ENCODE results near the gene SERPINB1.
"Not testable (repeated sequence)": the region's sequence is repeated elsewhere in the genome, so short reads cannot be mapped to it uniquely, and the experiment has no call there.

Gene SERPINB1

DNA sequence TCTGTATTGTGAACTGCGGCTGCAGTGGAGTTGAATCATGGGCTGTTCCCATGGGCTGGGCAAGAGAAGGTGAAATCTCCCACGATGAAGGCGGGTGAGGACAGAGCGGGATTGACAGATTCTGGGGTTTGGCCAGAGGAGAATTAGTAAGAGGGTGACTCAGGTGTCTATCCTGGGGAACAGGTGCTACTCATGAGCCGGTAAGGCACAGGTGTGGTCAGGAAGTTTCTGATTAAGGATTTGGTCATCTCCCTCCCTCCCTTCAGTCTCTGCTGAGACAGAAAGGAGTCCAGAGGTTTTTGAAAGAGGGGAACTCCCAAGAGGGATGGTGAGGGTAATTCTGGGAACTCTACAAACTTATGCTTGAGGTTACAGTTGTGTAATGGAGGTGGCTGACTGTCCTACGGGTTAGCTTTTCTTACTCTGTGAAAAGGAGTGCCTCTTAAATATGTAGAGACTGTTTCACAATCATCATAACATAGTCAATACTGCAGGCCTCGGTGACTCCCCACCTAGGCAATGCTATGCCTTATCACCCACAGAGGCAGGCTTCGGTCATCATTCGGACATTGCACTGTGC, 31.5 kb downstream of the SERPINB1 start:
- no peak for DNase-seq

- DNase-seq: no peak
Measured at GRCh38 chr6:2809015-2809414, 32.6 kb downstream of the SERPINB1 start.

GRCh38 chr6:2807342-2808090, 34.1 kb downstream of the SERPINB1 start:
- DNase-seq: no peak

- DNase-seq: no peak
Measured at GRCh38 chr6:2806644-2807043, 35.0 kb downstream of the SERPINB1 start.

- DNase-seq: no peak
Measured at GRCh38 chr6:2805031-2805430, 36.6 kb downstream of the SERPINB1 start.

- no peak for DNase-seq
Measured at GRCh38 chr6:2804516-2804915, 37.1 kb downstream of the SERPINB1 start.

DNA sequence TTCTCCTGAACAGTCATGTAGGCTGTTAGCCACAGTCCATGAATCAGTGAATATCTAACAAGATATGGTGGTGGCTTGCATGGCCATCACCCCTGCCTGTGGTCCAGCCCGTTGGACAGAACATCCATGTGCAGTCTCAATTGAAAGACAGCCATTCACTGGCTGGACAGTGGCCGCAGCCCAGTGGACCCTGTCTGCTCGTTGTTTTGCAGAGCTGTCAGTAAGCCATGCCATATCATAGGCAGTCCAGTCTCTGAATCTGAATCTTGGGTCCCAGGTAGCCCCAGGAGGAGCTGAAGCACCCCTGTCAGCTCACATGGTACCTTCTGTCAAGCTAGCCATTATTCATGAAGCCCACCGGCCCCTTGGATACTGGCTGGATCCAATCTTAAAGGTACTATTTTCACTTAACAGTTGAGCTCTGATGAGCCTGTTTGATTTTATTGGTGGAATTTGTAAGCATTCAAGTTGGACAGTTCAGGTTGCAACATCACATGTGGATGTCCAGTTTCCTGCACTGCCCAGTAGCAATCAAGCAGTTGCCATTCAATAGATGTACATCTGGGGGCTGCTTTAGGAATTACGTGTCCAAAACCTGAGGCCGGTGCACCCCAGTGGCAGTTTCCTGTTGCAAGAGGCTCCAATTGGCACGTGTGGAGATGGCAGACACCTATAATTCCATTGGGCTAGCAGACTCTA, 37.8 kb downstream of the SERPINB1 start:
- no peak for DNase-seq

DNA sequence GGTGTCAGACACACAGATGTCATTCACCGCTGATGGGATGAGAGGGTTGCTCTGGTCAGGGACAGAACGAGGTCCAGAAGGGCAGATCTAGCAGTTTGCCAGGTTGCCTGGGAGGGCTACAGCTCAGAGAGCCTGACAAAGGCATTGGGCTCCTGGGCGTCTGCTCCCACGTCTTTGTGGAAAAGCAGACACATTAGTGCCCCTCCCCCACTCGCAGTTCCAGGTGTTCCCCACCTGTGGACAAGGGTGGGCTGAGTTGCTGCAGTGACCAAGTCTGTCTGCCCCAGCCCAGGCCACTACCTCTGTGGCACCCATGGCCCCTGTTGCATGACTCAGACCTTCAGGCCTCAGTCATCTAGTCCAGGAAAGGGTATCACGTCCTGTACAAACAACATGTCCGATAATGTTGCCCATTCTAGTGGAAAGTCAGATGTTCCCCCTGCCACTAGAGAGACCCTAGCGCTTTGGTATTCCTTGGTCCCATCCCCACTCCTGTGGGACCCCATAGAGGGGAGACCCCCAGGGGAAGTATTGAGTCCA, 39.1 kb downstream of the SERPINB1 start:
- no peak for DNase-seq

GRCh38 chr6:2801687-2802086, 40.0 kb downstream of the SERPINB1 start:
- DNase-seq: not testable (repeated sequence)

DNA sequence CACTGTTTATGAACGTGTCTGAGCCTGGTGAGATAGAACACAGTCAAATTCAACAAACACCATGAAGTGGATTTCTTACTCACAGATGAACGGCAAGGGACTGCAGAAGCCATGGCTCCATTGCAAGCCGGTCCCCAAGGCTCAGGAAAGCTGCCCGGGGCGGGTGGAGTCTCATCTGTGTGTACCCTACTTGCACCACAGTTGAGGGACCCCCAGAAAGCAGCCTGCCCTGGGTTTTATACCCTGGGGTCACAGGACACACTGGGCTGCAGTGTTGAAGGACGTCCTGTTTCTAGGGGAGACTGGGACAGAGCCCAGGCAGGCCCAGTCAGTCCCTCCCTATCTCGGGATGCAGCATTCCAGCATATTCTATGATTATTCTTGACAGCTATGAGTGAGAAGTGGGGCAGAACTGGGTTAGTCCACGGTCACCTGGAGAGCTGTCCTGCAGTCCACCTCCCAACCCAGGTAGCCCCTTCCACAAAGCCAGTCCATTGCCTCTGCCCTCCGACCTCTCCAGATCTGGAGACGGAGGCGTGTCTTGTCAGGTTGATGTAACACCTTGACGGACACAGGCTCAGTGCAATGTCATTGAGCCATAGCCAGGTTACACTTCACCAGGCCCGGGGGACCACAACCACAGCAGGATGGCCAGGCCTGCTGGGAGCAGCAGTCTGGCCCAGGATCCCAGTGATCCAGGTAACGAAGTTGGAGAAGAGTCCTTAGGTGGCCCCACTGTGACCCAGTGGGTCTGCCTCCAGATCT, 40.9 kb downstream of the SERPINB1 start:
- no peak for DNase-seq

DNA sequence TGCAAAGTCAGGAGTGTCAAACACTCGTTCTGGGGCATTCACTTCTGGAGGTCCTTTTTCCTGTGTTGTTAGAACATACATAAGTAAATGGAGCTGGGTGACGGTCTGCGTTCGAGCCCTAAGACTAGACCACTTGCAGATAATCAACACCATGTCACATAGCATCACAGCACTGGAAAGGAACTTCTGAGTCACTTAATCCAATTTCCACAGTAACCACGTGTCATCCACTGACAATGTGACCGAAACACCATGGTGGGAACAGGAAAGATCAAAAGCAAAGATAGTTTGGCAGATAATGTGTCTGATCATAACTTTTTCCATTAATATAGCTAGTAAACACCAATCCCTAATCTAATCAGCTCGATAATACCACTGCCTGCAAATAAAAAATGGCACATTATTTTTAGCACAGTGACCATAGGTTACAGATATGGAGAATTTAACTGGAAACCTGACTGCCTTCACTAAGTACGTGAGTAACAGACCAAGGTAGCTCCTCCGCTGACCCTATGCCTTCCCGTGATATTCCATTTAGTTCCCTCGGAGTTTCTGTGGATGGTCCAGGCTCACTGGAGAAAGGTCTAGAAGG, 41.6 kb downstream of the SERPINB1 start:
- DNase-seq: no peak

DNA sequence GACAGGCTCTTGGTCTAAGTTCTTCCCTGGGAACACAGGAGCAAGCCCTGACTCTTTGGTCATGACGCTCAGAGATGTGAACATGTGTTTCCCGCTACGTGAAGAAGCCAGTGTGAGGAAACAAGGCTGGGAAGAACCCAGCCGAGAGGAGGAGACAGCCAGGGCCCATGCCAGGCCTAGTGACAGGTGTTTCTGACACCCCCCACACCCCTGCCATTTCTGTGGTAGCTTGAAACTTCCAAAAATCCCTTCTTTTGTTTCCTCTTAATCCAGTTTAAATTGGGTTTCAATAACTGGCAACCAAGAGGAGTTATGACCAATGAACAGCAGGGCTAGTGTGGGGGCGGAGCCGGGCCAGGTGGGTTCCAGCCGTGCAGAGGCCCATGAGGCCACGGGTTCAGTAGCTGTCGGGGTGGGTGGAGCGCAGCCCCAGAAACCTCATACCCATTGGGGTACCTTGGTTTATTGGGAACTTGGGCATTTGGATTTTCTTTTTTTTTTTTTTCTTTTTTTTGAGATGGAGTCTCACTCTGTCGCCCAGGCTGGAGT, 43.0 kb downstream of the SERPINB1 start:
- no peak for DNase-seq

GRCh38 chr6:2797564-2798031, 44.1 kb downstream of the SERPINB1 start:
- DNase-seq: no peak

DNA sequence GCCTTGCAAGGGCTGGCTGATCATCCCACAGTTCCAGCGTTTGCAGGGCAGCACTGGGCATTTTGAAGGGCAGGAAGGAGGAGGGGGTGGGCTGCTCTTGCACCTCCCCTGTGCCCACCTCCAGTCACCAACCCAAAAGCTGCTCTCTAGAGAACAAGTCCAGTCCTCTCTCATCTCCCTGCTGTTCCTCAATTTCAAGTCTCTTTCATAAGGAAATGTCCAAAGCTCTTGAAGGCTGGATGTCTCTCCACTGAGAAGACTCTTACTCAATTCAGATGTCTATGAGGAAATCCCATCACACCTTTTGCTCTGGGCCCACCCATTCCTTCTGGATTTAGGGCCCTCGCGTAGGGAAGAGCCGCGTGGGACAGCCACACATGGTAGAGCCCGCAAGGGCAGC, 44.8 kb downstream of the SERPINB1 start:
- DNase-seq: no peak

DNA sequence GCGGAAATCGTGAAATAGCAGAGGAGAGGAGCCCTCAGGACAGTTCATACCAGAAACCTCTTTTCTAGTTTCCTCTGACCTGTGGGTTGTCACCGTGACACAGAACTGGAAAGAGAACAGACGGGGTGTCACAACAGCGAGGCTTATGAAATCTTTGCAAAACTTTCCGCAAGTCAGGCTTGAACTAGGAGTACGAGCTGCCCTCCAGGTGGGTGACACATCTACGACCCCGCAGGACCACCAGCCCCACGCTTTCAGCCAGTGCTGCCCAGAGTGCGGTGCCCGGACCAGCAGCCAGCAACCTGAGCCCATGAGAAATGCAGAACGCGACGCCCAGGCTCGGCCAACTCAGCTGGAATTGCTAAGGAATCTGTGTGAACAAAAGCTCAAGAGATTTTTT, 45.7 kb downstream of the SERPINB1 start:
- DNase-seq: no peak

DNA sequence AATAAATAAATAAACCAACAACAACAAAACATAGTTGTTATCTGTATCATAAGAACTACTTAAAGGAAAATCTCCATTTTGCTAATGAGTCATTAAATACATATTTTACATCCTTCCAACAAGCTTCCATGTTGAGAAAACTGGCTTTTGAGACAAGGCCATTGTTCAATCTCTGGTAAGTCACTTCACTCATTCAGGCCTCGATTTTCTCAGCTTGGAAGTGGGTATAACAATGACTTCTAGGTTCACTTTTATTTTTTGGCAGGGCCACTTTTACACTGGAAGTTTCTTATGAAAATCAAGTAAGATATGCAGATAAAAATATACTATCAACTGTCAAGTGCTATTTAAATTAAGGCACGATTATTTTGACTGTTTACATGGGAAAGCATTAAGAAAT, 46.5 kb downstream of the SERPINB1 start:
- no peak for DNase-seq

DNA sequence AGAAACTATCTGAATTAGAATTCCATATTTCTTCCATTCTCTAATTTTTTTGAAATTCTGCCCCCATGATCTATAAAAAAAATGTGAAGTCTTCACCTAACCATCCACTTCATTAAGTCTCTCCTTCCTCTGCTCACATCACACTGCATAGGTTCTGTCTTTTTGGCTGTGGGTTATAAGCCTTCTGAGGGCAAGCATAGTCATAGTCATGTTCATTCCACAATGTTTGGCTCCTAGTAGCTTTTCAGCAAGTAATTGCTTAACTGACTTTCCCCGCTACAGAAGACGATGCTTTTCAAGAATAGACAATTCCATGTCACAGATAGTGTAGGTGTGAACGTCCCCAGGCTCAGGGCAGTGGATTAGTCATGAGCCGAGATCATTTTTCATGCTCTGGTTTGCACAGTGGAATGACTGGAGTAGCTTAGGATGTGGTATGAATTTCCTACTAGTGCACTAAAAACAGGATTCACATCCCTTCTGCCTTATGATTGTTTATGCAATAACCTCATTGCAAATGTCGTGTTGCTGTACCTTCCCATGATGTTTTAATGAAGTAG, 47.4 kb downstream of the SERPINB1 start:
- peak; percentile 24 for DNase-seq

DNA sequence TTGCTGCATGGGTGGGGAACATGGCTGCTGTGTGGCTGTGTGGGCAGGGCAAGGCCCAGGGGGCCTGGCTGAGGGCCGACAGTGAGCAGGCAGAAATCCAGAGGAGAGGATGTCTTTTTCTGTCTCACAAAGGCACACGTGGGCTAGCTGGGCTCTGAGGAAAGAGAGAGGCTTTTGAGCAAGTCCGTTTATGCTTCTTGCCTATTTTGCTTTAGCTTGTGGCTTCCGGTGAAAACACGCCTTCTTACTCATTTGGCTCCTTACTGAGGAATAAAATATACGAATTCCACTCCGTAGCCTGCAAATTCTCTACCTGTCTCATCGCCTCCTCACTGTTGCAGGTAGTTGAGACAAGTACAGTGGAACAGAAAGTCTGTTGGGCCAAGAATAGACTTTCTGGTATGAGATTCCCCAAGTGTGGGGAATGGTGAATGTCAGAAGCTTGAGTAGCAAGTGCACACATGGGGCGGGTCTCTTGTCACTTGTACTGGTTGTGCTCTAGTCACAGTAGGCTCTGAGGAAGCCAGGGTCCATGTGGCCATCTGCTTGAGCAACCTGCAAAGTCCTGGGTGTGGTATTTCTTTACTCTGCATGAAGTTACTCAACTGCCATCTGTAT, 48.0 kb downstream of the SERPINB1 start:
- no peak for DNase-seq

DNA sequence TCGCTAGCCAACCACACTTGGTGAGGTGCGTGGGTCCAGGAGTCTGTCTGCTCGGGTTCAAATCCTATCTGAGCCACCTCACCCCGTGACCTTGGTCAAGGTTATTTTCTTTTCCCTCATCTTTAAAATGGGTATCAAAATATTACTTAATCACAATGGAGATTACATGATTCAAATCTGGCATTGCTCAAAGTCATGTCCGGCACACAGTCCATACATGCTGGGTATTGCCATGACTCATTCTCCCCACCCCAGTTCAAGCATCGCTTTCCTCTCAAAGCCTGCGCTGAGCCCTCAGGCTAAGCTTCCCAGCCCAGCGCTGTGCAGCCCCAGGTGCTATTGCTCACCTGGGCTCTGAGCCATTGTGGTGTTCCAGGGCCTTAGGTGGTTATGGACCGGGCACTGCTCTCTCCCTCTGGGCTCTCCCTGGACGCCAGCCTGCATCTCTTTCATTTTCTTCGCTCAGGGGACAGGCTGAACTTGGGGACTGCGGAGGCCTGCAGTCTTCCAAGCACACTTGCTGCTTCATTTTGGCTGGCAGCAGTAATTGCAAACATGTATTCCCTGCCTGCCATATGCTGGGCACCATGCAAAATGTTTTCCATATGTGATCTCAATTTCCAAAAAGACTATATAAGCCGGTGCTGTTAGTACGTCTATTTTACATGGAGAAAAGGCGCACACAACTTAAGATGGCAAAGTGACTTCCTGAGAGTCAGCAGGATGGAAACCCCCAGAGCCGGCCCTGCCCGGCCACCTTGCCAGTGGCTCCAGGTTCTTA, 49.1 kb downstream of the SERPINB1 start:
- DNase-seq: peak; percentile 50

GRCh38 chr6:2791450-2791974, 50.2 kb downstream of the SERPINB1 start:
- no peak for DNase-seq
